Testis (tissue), 3 donors: Measurements from ENCODE around the gene HOXD10. TPM values are rescaled to one million over a fixed set of nuclear protein-coding genes. Genes with fewer than 3 reads are reported as not detected.
A peak's percentile ranks its signal among the peaks of the same experiment; 100 is the strongest.

Source experiments
- DNase-seq: peaks from one replicate; pipeline ENCODE4 v3.0.0-alpha.2; 2019
- H3K27ac ChIP-seq, 2 donors: fragments of 200-600 bp; sonication (generic); one replicate each; pipeline ENCODE4 v1.5.1; 2019
- H3K27me3 ChIP-seq: fragments of 200-600 bp; sonication (generic); one replicate; pipeline ENCODE4 v1.5.1; 2019
- H3K36me3 ChIP-seq: fragments of 200-600 bp; sonication (generic); one replicate; pipeline ENCODE4 v1.5.1; 2017; ENCODE audit warnings: low read depth; ENCODE audit errors: missing control alignments
- H3K4me1 ChIP-seq: fragments of 200-600 bp; sonication (generic); one replicate; pipeline ENCODE4 v1.5.1; 2019
- H3K4me3 ChIP-seq, 2 donors: fragments of 200-600 bp; sonication (generic); one replicate each; pipeline ENCODE4 v1.5.1; 2017 to 2019
- H3K9me3 ChIP-seq: fragments of 200-600 bp; sonication (generic); one replicate; pipeline ENCODE4 v1.5.1; 2017
- CTCF ChIP-seq, 3 experiments: fragments of 450-650 bp in 2 of 3; fragments of 200-600 bp in 1 of 3; sonication (generic) in 1 of 3; IDR thresholded peaks; one replicate each; pipeline ENCODE4 v1.5.1; 2016 to 2019; ENCODE audit warnings: antibody characterized with exemption in 3 of 3, mild to moderate bottlenecking in 2 of 3, moderate library complexity in 1 of 3
- POLR2A ChIP-seq: fragments of 450-650 bp; IDR thresholded peaks from one replicate; pipeline ENCODE4 v1.6.1; 2017; ENCODE audit warnings: antibody characterized with exemption, mild to moderate bottlenecking, moderate library complexity
- WGBS, 2 donors: methylation state at CpG; one replicate each; pipeline ENCODE4 v1.1.5; 2018; 5-methylcytosine and 5-hydroxymethylcytosine counted together
- intact Hi-C: fragments of 100-400 bp; cut with DNase I; formaldehyde crosslinking; loops from one replicate; pipeline ENCODE4 v1.15.1; 2023; ENCODE audit warnings: low total_unique reads
- polyA plus RNA-seq: library from polyadenylated mRNA; stranded (reverse); fragments of 350-450 nt; fragmentation: Illumina TruSeq; extraction: RNeasy Lipid Tissue Mini Kit (QIAGEN cat#74804); gene quantifications from one replicate; pipeline ENCODE4 v1.2.3, GENCODE V29; 2014; ENCODE audit warnings: low read depth, low replicate concordance; ENCODE audit not compliant: insufficient read depth
- total RNA-seq, 2 donors: library from RNA; depleted of rRNA; stranded (reverse); fragments of >200 nt; gene quantifications; one replicate each; pipeline ENCODE4 v1.2.3, GENCODE V29; 2016

The HOXD10 gene
- total and polyA plus RNA-seq, 3 donors from 2014 or later, result 0.92 to 3.3 (median 2.7) TPM

GRCh38 chr2:176158186-176158591 is 41.6 kb downstream of the HOXD10 start:
- no peaks in the 10 kb centered on the region for H3K9me3 ChIP-seq
- 48 to 57% methylated on average over 22 of the region's 22 CpGs for WGBS, 2 donors
- intact Hi-C loops, result no loop called here
- TF ChIP-seq CTCF (IDR thresholded peaks at IDR 0.05) (no peak), POLR2A (no peak)
- no peak overlapping the region for H3K27ac ChIP-seq
- no peaks in the 10 kb centered on the region for H3K36me3 ChIP-seq
- no peaks in the 10 kb centered on the region for H3K27me3 ChIP-seq
- peak overlapping the region in 1 of 2 donors; percentile 56 for H3K4me3 ChIP-seq
- no peak for DNase-seq
- H3K4me1 ChIP-seq, result peaks cover 3% of the 10 kb centered on the region

GRCh38 chr2:176158855-176159662 is 42.5 kb downstream of the HOXD10 start:
- Histone ChIP-seq H3K27me3 (no peaks in the 10 kb centered on the region), H3K27ac (no peak overlapping the region), H3K4me3 (peak overlapping the region; percentile 31 to 56), H3K36me3 (no peaks in the 10 kb centered on the region), H3K9me3 (no peaks in the 10 kb centered on the region), H3K4me1 (peaks cover 3% of the 10 kb centered on the region)
- TF ChIP-seq CTCF (IDR thresholded peaks at IDR 0.05), result no peak
- no peak for TF ChIP-seq POLR2A
- no peak for DNase-seq
- intact Hi-C loops, result no loop called here
- 48 to 54% methylated on average over 15 to 35 of the region's 39 CpGs for WGBS, 2 donors

GRCh38 chr2:176159663-176160250 is 43.2 kb downstream of the HOXD10 start:
- H3K27ac ChIP-seq, result peak overlapping the region; percentile 38 to 44
- TF ChIP-seq CTCF (IDR thresholded peaks at IDR 0.05) (no peak), POLR2A (no peak)
- H3K4me1 ChIP-seq, result peaks cover 3% of the 10 kb centered on the region
- WGBS, 2 donors, result 33 to 57% methylated on average over 1 to 44 of the region's 44 CpGs
- no peaks in the 10 kb centered on the region for H3K9me3 ChIP-seq
- H3K4me3 ChIP-seq, result peak overlapping the region; percentile 31 to 56
- H3K36me3 ChIP-seq, result no peaks in the 10 kb centered on the region
- no peak for DNase-seq
- no peaks in the 10 kb centered on the region for H3K27me3 ChIP-seq
- intact Hi-C loops, result no loop called here

- Histone ChIP-seq H3K4me3 (peak overlapping the region; percentile 31 to 56), H3K4me1 (peaks cover 3% of the 10 kb centered on the region), H3K27me3 (no peaks in the 10 kb centered on the region), H3K36me3 (no peaks in the 10 kb centered on the region), H3K27ac (peak overlapping the region; percentile 38 to 44), H3K9me3 (no peaks in the 10 kb centered on the region)
- TF ChIP-seq CTCF (IDR thresholded peaks at IDR 0.05), result no peak
- no peak for TF ChIP-seq POLR2A
- intact Hi-C loops, result no loop called here
- DNase-seq, result no peak
- 42 to 63% methylated on average over 22 to 50 of the region's 50 CpGs for WGBS, 2 donors
Observed at GRCh38 chr2:176160251-176160985, 43.8 kb downstream of the HOXD10 start.
